GM23248 (cell line): ENCODE results near the gene EHMT1.

Experiments
- EZH2 ChIP-seq: fragments of 200-600 bp; sonication (generic); IDR thresholded peaks from 2 replicates; pipeline ENCODE4 v1.6.1; 2018; ENCODE audit warnings: antibody characterized with exemption, mild to moderate bottlenecking; ENCODE audit not compliant: insufficient read depth, poor library complexity, severe bottlenecking
- EZH2phosphoT487 ChIP-seq: fragments of 200-600 bp; sonication (generic); IDR thresholded peaks from 2 replicates; pipeline ENCODE4 v1.6.1; 2018; ENCODE audit warnings: antibody characterized with exemption, moderate library complexity, mild to moderate bottlenecking, low read depth; ENCODE audit not compliant: insufficient read depth

- no peak for TF ChIP-seq EZH2
- no peak for TF ChIP-seq EZH2phosphoT487
These were observed 138.3 kb downstream of the EHMT1 start for GRCh38 chr9:137757139-137757538.
